Stimulated activated CD4-positive, alpha-beta T cell treated with anti-CD3 and anti-CD28 coated beads, Interleukin-2, amount 100 ng/mL, for 48 hours (primary cell): Measurements from ENCODE around the gene DNAJC5G.
"Not testable (repeated sequence)": the region's sequence is repeated elsewhere in the genome, so short reads cannot be mapped to it uniquely, and the experiment has no call there.

Experiments used
- DNase-seq, 2 donors: peaks; one replicate each; pipeline ENCODE4 v3.0.0-alpha.2; 2020

Gene DNAJC5G

DNA sequence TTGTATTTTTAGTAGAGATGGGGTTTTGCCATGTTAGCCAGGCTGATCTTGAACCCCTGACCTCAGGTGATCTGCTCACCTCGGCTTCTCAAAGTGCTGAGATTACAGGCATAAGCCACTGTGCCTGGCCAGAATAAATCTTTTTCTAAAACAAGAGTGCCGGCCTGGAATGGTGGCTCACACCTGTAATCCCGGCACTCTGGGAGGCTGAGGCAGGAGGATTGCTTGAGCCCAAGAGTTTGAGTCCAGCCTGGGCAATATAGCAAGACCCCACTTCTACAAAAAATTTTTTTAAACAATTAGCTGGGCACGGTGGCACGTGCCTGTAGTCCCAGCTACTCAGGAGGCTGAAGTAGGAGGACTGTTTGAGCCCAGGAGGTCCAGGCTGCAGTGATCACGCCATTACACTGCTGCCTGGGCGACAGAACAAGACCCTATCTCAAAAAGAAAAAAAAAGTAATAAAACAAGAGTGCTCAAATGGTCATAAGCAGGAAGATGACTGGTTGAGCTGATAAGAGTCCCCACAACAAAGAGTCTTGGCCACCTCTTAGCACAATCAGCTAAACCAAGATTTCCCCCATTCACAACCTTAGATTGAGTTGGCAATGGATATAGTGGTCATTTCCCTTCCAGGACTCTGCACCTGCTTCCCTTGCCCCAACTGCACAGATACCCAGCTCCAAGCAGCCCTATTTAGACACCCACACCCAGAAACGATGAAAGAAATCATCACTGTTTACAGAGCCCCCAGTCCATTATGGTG lies 38.8 kb downstream of the DNAJC5G start:
- no peak for DNase-seq

DNA sequence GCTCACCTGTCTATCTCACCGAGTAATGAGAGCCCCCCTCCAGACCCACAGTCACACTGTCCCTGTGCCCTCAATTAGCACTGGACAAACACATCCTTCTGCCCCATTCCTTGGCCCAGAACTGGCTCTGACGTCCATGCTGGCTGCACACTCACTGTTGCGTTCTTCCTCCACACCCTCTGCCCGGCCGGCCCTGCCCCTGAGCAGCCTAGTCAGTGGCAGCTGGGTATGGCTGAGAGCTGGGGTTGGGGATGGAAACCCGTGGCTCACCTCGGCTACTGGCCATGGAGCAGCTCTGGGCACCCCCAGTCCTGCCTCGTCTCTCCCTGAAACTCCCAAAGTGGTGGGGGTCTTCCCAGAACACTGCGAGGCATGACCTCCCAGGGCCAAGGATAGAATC lies 39.5 kb downstream of the DNAJC5G start:
- DNase-seq: no peak

GRCh38 chr2:27315122-27315521 lies 39.9 kb downstream of the DNAJC5G start:
- DNase-seq: no peak

DNA sequence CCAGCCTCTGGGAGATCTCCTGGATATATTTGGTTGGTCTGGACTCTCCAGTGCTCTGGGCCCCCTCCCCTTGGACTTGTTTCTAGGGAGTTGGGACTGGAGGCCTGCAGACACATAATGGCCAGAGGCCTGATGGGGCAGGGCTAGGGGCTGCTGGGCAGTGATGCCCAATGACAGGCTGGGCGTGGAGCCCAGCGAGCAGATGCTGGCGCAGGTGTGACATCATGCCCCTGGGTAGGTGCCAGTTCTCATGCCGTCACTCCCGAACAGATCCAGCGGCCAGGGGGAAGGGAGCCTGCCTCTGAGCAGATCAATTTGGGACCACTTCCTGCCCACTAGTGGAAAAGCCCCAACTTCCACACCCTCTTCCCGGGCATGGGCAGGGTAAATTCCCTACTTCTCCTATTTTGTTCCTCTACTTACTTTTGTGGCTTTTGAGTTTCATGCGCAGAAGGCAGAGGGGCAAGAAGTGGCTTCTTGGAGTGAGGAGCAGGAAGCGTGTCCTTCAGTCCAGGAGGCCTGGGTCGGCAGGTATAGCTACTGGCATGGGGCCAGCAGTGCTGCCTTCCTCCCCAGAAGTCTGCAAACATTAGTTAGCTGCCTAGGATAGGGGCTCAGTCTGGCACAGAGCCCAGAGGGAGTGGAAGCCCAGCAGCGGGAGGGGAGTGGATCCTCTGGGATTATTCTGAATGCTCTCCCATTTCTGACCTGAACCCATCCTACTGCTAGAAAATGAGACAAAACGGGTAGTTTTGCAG lies 41.6 kb downstream of the DNAJC5G start:
- no peak for DNase-seq

DNA sequence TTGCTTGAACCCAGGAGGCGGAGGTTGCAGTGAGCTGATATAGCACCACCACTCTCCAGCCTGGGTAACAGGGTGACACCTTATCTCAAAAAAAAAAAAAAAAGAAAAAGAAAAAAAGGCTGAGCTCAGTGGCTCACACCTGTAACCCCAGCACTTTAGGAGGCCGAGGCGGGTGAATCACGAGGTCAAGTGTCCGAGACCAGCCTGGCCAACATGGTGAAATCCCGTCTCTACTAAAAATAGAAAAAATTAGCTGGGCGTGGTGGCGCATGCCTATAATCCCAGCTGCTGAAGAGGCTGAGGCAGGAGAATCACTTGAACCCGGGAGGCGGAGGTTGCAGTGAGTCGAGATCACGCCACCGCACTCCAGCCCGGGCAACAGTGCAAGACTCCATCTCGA lies 44.6 kb downstream of the DNAJC5G start:
- DNase-seq: not testable (repeated sequence)

DNA sequence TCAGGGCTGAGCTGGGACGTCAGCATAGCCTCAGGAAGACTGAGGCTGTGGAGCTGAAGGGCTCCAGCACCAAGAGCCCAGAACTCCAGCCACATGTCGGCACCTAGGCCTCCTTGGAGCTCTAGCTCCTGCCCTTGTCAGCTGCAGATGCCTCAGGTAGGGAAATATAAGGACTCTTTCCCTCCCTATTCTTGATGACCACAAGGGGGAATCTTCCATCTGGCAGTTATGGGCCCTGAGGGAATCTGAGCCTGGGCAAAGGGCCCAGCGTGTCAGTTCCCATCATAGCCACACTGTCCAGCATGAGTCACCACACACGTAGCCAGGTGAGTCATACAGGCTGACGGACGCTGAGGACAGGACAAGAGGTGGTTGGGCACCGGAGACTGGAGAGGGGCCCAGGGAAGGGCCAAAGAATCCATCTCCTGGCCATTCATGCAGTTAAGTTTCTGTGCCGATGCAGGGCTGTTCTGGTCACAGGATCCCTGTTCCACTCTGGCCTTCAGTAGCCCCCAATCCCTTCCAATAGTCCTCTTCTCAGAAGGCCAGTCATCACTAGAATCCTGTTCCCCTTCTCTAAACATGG lies 45.8 kb downstream of the DNAJC5G start:
- DNase-seq: no peak

GRCh38 chr2:27322301-27322765 lies 47.1 kb downstream of the DNAJC5G start:
- no peak for DNase-seq

DNA sequence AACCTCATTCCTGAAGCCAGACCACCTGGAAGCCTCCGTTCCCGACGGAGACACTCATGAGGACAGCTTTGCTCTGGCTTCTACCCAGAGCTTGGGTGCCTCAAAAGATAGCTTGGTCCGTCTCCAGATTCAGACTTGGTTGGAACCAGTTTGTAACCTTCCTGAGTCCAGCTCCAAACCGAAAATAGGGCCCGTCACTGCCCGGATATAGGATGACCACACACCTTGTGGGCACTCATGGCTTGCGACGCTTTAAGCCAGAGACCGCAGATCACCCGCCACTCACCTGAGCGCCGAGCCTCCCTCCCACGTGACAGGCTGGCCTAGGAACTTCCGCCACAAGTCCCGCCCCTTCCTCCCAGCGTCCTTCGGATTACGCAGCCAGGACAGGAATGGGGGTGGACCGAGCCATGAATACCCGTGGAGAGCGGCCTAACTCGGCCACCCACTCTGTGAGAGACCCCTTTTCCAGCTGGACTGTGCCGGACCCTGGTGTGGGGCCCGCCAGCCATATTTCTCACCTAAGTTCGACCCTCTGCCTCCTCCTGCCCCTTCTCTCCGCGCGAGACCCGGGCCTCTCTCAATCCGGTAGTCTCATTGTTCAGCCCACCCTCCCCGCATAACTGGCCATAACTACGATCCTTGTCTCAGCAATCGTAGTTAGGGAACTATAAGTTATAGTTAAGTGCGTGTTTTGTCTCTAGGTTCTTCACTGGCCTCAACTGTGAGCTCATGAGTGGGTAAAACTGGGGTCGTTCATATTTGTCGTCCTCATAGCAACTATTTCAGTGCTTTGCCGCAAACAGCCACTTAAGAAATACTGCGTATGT lies 47.7 kb downstream of the DNAJC5G start, which contains the start of gene MPV17:
MPV17 (minus strand) TSS at position 332 of the 830 bp plus-strand sequence. CDS start 580 bp downstream, outside the sequence.
- peak; percentile 78 to 84 for DNase-seq

DNA sequence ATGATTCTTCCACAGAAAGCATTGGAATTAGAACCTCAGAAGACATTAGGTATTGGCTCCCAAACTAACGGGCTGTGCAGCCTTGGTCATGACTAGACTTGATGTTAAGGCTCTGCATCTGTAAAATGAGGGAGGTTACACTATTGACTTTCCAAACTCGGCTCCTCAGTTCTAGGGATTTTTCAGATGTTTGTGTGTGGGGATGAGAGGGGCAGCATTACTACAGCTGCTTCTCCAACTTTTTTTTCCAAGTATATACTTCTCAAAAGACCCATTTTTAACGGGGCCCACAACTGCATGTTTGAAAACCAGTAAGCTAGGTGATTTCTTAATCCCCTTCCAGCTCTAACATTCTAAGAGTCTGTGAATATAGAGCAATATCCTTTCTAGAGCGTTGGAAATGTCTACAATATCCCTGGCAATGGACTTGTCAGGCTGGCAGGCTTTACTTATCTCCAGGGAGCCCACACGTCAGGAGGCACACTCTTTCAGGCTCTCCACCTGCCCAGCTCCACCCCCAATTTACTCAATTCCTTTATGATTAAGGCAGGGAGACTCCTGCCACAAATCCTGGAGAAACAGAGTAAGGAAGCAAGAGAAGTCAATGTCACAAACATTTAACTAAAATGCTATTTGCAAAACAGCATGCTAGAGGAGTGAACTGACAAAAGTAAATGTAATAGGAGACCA lies 48.5 kb downstream of the DNAJC5G start:
- DNase-seq: no peak

DNA sequence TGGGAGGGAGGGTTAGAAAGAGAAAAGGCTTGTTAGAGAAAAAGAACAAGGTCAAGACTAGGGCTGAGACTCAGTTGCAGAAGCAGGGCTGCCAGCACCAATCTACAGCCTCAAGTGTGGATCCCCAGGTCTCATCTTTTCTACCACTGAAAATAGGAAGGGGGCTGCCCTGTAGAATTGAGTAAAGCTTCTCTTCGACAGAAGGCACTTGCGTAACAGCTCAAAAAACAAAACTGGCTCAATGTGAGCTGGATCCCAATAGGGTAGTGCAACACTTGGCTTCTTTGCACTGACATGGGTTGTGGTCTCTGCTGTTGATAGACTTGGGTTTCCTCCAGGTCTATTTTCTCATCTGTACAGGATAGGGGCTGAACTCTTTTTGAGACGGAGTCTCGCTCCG lies 49.5 kb downstream of the DNAJC5G start:
- no peak for DNase-seq
